Uterus (tissue), 2 donors: ENCODE measurements around the gene STX19.

ENCODE experiments used
- POLR2A ChIP-seq, 2 donors: fragments of 450-650 bp; IDR thresholded peaks; one replicate each; pipeline ENCODE4 v1.6.1; 2016; ENCODE audit warnings: antibody characterized with exemption in 2 of 2, mild to moderate bottlenecking in 1 of 2, moderate library complexity in 1 of 2
- TF ChIP-seq, protein P1 (sequence below), 4 experiments: fragments of 200-600 bp in 2 of 4; fragments of 450-650 bp in 2 of 4; sonication (generic) in 2 of 4; IDR thresholded peaks; one replicate each; pipeline ENCODE4 v1.5.1; 2016 to 2019; ENCODE audit warnings: antibody characterized with exemption in 4 of 4, mild to moderate bottlenecking in 2 of 4, moderate library complexity in 1 of 4

- TF ChIP-seq, protein P1, sequence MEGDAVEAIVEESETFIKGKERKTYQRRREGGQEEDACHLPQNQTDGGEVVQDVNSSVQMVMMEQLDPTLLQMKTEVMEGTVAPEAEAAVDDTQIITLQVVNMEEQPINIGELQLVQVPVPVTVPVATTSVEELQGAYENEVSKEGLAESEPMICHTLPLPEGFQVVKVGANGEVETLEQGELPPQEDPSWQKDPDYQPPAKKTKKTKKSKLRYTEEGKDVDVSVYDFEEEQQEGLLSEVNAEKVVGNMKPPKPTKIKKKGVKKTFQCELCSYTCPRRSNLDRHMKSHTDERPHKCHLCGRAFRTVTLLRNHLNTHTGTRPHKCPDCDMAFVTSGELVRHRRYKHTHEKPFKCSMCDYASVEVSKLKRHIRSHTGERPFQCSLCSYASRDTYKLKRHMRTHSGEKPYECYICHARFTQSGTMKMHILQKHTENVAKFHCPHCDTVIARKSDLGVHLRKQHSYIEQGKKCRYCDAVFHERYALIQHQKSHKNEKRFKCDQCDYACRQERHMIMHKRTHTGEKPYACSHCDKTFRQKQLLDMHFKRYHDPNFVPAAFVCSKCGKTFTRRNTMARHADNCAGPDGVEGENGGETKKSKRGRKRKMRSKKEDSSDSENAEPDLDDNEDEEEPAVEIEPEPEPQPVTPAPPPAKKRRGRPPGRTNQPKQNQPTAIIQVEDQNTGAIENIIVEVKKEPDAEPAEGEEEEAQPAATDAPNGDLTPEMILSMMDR (IDR thresholded peaks at IDR 0.05): no peak
- TF ChIP-seq POLR2A (IDR thresholded peaks at IDR 0.05): no peak
Observed at GRCh38 chr3:94076055-94076454, 47.7 kb upstream of the STX19 start.
